GM12801 (cell line): ENCODE data around the gene FBF1.

Source experiments
- TF ChIP-seq, protein P1 (sequence below): IDR thresholded peaks from one replicate; pipeline ENCODE4 v1.5.1; 2011; ENCODE audit warnings: control low read depth; ENCODE audit not compliant: insufficient read length; ENCODE audit errors: extremely low read depth

FBF1 gene

DNA sequence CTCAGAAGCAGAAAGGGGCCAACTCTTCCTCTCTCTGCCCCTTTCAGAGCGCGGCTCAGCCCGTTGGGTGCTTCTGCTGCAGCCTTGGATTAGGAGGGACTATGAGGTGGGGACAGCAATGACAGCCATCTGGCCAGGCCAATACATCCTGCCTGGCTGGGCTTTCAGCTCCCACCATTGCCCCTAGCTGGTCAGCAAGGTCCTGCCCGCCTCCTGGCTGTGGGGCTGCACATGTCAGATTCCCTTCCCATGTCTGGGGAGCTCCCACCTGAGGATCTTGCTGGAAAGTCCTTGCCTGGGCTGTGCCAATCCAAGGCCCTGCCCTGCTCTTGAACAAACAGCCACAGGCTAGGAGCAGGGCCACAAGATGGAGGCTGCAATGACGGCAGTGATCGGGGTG is 52.4 kb downstream of the FBF1 start:
- TF ChIP-seq, protein P1, sequence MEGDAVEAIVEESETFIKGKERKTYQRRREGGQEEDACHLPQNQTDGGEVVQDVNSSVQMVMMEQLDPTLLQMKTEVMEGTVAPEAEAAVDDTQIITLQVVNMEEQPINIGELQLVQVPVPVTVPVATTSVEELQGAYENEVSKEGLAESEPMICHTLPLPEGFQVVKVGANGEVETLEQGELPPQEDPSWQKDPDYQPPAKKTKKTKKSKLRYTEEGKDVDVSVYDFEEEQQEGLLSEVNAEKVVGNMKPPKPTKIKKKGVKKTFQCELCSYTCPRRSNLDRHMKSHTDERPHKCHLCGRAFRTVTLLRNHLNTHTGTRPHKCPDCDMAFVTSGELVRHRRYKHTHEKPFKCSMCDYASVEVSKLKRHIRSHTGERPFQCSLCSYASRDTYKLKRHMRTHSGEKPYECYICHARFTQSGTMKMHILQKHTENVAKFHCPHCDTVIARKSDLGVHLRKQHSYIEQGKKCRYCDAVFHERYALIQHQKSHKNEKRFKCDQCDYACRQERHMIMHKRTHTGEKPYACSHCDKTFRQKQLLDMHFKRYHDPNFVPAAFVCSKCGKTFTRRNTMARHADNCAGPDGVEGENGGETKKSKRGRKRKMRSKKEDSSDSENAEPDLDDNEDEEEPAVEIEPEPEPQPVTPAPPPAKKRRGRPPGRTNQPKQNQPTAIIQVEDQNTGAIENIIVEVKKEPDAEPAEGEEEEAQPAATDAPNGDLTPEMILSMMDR: no peak

DNA sequence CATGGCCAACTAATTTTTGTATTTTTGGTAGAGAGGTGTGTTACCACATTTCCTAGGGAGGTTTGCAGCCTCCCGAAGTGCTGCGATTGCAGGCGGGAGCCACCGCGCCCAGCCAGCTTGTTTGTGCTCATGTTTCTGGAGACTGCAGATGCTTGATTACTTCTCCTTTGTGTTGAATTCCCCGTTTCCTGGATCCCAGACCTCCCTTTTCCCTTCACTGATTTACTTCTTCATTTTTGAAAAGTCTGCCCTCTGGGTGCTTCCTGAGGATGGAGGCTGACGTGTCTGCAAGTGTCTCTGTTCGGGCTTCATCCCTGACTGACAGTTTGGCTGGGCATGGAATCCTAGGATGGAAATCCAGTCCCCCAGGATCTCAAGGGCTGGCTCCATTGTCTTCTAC is 55.4 kb downstream of the FBF1 start:
- TF ChIP-seq, protein P1: no peak

DNA sequence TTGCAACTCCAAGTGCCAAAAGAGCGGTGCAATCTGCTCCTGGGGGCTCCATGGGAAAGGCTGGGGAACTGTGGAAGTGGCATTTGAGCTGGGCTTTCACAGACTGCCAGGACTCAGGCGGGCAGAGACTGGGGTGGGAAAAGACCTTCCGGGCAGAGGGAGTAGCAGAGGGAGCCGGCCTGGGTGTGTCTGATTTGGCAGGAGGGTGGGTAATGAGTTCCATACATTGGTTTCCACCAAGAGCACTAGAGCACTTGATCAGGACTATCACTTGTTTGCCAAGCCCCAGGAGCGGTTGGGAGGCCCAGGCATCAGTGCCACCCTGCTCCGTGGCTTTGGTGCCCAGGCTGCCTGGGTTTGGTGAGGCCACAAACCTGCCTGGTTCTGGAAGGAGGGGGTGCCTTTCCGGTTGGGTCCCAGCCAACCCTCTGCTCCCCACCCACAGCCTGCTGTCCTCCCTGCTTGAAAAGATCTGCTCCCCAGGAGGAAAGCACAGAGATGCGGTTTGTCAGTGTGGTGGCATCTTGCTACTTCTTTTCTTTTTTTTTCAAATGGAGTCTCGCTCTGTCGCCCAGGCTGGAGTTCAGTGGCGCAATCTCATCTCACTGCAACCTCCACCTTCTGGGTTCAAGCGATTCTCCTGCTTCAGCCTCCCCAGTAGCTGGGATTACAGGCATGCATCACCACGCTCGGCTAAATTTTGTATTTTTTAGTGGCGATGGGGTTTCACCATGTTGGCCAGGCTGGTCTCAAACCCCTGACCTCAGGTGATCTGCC is 59.0 kb downstream of the FBF1 start:
- TF ChIP-seq, protein P1: no peak

- TF ChIP-seq, protein P1: no peak
Observed at GRCh38 chr17:75880266-75880665, 60.6 kb downstream of the FBF1 start.

DNA sequence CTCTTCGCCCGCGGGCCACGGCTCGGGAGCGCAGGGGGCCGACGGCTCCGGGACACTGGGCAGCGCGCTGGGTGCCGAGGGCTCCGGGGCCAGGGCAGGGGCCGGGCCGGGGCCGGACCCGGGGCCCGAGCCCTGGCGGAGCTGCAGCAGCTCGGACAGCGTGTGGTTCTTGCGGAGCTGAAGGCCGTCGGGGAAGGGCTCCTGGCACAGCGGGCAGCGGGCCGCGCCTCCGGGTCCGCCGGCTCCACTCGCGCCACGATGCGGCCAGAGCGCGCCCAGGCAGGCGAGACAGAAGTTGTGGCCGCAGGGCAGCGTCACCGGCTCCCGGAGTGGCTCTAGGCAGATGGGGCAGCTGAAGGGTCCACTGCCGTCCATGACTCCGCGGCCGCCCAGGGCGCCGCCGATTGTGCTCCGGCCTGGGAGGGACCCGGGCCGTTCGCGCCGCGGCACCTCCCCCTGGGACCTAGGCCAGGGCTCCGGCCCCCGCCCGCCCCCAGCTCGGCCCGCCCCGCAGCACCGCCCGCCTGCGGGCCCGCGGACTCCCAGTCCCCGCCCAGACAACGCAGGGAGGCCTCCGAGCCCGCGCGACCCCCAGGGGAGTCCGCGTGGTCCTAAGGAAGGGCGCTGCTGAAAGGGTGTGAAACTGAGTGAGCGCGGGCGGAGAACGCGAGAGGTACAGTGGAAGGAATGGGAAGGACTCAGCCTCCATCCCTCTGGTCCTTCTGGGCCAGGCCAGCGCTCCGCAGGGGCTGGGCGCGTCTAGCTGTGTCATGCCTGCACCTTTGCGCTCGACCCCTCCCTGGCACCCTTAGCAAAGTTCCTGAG is 62.5 kb downstream of the FBF1 start, which contains the start of gene TRIM47:
TSS of gene TRIM47 (minus strand) at position 408 of the 825 bp plus-strand sequence. CDS start at position 375, 33 bp downstream.
- TF ChIP-seq, protein P1: no peak

DNA sequence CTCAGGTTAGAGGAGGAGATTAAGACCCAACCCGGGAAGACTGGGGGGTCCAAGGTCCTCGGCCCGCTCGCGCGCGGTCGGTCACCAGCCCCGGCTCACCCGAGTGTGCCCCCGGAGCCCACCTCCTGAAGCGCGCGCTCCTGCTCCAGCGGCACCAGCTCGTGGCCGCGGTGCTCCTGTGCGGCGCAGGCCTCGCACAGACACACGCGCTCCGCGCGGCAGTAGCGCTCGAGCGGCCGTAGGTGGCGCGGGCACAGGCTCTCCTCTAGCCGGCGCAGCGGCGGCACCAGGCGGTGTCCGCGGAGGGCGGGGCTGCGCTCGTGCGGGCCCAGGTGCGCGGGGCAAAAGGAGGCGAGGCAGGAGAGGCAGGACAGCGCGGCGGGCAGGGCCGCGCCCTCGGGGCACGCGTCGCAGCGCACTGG is 63.1 kb downstream of the FBF1 start:
- TF ChIP-seq, protein P1: no peak

DNA sequence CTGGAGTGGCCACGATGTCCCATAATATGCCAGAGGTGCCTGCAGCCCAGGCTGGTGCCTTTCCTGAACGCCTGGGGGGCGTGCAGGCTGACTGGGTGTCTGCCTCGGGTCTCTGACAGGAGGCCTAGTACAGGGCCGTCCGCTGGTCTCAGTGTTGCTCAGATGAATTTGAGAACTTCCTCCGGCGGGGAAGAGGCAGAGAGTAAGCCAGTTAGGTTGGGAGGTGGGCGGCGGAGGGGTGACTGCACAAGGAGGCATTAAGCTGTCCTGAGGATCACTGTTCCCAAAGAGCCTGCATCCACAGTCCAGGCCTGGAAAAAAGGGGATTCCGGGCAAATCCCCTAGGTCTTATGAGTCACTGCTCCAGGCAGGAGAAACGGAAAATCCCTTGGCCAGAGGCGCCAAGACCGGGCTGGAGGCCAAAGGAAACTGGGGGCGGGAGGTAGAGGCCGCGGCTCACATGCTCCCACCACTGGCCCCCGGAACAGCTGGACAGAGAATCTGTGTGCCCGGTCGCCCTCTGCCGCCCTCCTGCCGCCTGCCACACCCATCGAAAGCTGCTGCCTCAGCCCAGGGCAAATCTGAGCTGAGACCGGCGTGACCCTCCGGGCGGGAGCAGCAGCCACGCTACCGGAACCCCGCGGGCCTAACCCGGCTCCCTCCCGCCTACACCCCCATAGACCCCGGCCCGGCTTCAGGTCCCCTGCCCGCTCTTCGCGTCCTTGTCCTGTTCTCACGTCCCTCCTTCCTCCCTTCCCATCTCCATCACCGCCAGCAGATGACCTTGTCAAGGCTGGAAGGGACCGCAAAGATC is 63.7 kb downstream of the FBF1 start:
- TF ChIP-seq, protein P1: no peak
